IPS-18a (cell line): ENCODE data around the gene TDRD9.
"Not testable (repeated sequence)": the region's sequence is repeated elsewhere in the genome, so short reads cannot be mapped to it uniquely, and the experiment has no call there.

Experiments used
- H3K27ac ChIP-seq: one replicate; pipeline ENCODE4 v1.5.1; 2013; ENCODE audit warnings: low read length
- H3K27me3 ChIP-seq: one replicate; pipeline ENCODE4 v1.6.1; 2013; ENCODE audit warnings: mild to moderate bottlenecking, low read length; ENCODE audit not compliant: control insufficient read depth, insufficient read depth
- H3K36me3 ChIP-seq: one replicate; pipeline ENCODE4 v1.6.1; 2013; ENCODE audit warnings: low read depth, low read length; ENCODE audit not compliant: control insufficient read depth
- H3K4me1 ChIP-seq: one replicate; pipeline ENCODE4 v1.6.1; 2013; ENCODE audit warnings: low read depth, low read length; ENCODE audit not compliant: control insufficient read depth
- H3K4me3 ChIP-seq: one replicate; pipeline ENCODE4 v1.5.1; 2013; ENCODE audit warnings: low read length
- H3K9ac ChIP-seq: one replicate; pipeline ENCODE4 v1.6.1; 2013; ENCODE audit warnings: mild to moderate bottlenecking, low read length, moderate library complexity
- H3K9me3 ChIP-seq: one replicate; pipeline ENCODE4 v1.6.1; 2013; ENCODE audit warnings: low read depth, low read length; ENCODE audit not compliant: control insufficient read depth

TDRD9 gene

DNA sequence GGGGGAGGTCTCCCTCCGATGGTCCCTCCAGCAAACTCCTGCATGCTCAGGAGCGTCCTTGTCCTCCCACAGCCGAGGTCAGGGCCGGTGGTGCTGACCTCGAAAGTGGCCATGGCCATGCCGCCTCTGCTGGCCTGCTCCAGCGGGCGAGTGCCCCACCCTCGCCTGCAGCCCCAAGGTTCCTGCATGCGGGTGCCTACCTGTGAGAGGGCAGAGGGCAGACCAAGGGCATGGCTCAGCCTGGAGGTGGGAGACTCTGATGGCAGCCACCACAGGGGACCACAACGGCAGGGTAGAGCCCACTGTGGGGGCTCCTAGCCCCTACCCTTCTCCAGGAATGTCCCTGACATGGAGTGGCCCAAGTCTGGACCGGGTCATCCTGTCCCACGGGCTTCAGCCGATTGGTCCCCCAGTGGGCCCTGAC is 42.7 kb upstream of the TDRD9 start:
- Histone ChIP-seq H3K4me3 (no peak overlapping the region), H3K27ac (no peak overlapping the region), H3K4me1 (peaks cover 7% of the 10 kb centered on the region), H3K9me3 (no peaks in the 10 kb centered on the region), H3K9ac (no peak overlapping the region), H3K36me3 (no peaks in the 10 kb centered on the region), H3K27me3 (no peaks in the 10 kb centered on the region)

DNA sequence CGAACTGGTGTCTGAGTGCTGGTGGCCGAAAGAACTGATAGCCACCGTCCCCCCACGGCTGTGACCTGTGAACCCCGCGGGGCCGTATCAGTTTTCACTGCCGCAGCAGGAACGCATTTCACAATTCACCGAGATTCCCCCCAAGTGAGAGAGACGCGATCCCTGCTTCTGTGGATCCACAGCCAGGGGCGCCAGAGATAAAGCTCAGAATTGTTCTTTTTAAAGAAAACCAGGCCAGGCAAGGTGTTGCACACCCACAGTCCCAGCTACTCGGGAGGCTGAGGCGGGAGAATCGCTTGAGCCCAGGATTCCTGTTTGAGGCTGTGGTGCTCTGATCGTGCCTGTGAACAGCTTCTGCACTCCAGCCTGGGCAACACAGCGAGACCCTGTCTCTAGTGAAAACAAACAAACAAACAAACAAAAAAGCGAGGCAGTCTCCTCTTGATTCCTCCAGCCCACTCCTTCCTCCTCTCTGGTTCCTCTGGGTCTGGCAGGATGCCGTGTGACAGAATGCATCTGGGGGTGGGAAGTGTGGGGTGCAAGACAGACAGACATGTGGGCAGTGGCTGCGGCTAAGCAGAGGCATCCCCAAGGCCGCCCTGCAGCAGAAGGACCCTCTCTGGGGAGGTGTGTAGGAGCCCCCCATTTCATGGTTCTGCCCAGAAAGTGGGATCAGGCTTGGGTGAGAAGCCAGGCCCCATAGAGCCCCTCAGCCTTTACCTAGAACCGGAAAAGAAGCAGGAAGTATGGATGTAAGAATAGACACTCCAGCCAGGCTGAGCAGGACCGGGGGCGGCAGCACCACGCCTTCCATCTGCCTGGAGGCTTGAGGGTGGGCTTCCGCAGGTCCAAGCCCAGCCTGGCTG is 41.7 kb upstream of the TDRD9 start:
- Histone ChIP-seq H3K27ac (no peak overlapping the region), H3K9ac (no peak overlapping the region), H3K4me3 (no peak overlapping the region), H3K4me1 (peaks cover 3% of the 10 kb centered on the region), H3K27me3 (no peaks in the 10 kb centered on the region), H3K36me3 (no peaks in the 10 kb centered on the region), H3K9me3 (no peaks in the 10 kb centered on the region)

DNA sequence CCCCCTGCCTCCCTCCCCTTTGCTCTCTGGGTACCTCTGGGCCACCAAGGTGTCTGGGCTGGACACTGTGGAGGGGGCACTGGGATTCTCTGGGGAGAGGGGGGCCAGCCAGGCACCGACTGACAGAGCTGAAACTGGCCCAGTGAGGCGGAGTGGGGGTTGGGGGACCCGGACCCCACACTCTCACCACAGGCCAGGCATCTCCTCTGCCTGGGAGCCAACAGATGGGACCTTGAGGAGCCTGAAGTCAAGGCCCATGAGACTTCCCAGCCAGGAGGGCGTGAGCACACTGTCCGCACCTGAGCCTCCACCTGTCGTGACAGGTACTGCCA is 41.1 kb upstream of the TDRD9 start:
- Histone ChIP-seq H3K36me3 (no peaks in the 10 kb centered on the region), H3K9ac (no peak overlapping the region), H3K9me3 (no peaks in the 10 kb centered on the region), H3K27me3 (no peaks in the 10 kb centered on the region), H3K4me1 (peaks cover 3% of the 10 kb centered on the region), H3K27ac (no peak overlapping the region), H3K4me3 (no peak overlapping the region)

DNA sequence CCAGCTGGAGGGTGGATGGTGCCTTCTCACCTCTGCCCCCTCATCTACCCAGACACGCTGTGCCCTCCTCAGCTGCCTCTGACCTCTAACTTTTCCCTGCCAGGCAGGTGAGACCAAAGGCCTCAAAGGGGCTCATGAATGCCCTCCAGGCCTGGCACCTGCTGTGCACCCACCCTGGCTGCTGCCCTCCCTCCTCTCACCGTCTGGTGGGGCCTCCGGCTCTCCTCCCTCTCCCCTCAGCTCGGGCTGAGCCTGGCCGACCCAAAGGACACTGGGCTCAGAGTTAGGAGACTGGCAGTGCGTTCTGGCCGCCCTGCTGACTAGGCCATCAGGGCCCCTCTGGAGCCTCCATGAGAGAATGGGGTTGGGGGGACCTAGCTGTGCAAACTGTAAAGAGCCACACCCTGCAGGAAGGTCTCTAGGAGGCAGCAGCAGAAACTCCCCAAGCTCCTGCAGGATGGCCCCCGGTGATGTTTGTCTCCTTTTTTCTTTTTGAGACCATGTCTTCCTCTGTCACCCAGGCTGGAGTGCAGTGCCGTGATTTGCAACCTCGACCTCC is 40.6 kb upstream of the TDRD9 start:
- Histone ChIP-seq H3K36me3 (no peaks in the 10 kb centered on the region), H3K4me1 (peaks cover 3% of the 10 kb centered on the region), H3K9me3 (no peaks in the 10 kb centered on the region), H3K27me3 (no peaks in the 10 kb centered on the region), H3K4me3 (no peak overlapping the region), H3K9ac (no peak overlapping the region), H3K27ac (no peak overlapping the region)

DNA sequence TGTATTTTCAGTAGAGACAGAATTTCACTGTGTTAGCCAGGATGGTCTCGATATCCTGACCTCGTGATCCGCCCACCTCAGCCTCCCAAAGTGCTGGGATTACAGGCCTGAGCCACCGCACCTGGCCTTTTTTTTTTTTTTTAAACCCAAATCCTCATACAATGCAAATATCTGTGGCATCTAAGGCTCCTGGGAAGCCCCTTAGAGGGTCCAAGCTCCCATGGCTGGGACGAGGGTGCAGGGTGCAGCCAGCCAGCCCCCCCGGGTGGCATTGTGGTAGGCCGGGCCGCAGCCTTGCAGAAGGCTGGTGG is 39.3 kb upstream of the TDRD9 start:
- not testable (repeated sequence) for H3K4me3 ChIP-seq, H3K36me3 ChIP-seq, H3K27ac ChIP-seq, H3K9ac ChIP-seq, H3K9me3 ChIP-seq, H3K27me3 ChIP-seq, H3K4me1 ChIP-seq

DNA sequence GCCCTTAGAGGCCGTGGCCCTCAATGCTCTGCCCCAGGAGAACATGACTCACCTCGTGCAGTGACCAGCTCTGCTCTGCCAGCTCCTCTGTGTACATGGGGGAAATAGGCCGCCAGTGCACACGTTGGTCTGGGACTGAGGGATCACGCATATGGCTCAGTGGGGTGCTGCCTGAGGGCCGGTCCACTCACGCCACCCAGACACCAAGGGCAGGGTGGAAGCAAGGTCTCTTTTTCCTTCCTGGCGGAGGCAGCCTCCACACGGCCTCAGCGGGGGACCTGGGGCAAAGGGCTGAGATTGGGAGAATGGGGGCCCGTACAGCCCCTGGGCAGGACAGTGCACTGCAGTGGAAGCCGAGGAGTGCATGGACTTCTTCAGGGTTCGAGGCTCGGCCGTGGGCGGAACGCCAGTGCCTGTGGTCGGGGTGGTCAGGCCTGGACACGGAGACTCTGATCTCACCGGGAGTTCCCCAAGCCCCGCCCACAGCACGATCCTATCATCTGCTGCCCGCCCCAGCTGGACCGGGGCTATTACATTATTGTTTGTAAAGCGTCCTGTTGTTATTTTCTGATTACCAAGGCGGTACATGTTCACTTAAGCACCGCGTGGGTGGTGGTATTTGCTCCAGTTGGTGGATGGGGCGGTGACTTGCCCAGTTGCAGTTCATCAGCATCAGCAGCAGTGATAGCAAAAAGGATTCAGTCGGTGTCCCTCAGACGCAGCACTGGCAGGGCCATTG is 38.8 kb upstream of the TDRD9 start:
- H3K36me3 ChIP-seq, result no peaks in the 10 kb centered on the region
- no peaks in the 10 kb centered on the region for H3K9me3 ChIP-seq
- H3K27me3 ChIP-seq, result no peaks in the 10 kb centered on the region
- no peak overlapping the region for H3K27ac ChIP-seq
- no peak overlapping the region for H3K9ac ChIP-seq
- H3K4me3 ChIP-seq, result no peak overlapping the region
- peaks cover 3% of the 10 kb centered on the region for H3K4me1 ChIP-seq

DNA sequence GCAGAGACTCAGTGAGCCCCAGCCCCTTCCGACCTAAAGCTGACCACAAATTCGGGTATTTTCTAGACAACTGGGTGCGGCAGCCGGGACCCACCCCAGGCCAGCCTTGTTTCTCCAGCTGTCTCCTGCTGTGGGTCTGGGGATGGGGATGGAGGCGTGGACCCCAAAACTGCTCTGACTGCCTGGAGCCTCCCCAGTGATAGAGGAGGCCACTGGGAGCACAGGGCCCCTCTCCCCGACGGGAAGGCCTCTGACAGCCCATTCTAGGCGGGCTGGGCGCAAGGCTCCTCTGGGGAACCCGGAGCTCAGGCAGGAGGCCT is 38.2 kb upstream of the TDRD9 start:
- Histone ChIP-seq H3K27ac (no peak overlapping the region), H3K36me3 (no peaks in the 10 kb centered on the region), H3K9ac (no peak overlapping the region)

DNA sequence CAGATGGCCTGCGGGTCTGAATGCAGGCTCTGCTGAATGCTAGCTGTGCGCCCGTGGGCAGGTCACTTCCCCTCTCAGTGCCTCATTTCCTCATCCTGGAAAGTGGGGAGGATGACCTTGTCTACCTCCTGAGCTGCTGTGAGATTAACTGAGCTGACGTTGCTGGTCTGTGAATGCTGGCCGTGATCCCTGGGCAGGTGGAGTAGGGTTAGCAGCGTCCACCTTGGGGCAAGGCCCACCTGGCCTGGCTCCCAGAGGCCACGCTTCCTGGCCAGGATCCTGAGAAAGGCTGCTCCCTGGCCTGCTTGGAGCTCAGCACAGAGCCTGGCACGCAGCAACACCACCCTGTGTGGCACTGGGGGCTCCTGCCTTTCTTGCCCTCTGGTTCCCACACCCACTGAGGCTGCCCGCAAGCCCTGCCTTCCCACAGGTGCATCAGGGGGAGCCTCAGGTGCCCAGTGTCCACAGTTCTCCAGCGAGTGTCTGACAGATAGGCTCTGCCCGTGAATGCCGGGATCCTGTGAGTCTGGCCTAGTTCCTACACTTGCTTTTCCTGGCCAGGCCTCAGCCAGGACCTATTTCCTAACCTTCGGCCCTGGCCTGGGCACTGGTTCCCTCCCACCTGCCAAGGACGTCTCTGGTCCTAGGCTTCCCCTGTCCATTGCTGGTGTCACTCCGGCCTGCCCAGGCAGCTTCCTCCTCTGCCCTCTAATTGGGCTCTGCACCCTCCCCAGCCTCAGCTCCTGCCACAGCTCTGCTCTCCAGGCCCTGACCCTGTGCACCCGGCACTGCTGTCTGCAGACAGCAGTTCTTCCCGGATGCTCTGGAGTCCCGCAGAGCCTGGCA is 37.2 kb upstream of the TDRD9 start:
- H3K36me3 ChIP-seq, result no peaks in the 10 kb centered on the region
- no peaks in the 10 kb centered on the region for H3K9me3 ChIP-seq
- H3K9ac ChIP-seq, result no peak overlapping the region
- peaks cover under 1% of the 10 kb centered on the region for H3K4me1 ChIP-seq
- no peaks in the 10 kb centered on the region for H3K27me3 ChIP-seq
- no peak overlapping the region for H3K4me3 ChIP-seq
- no peak overlapping the region for H3K27ac ChIP-seq

More for the DNA sequence above, 38.2 kb upstream of the TDRD9 start:
- H3K4me1 ChIP-seq, result peaks cover 3% of the 10 kb centered on the region
- no peaks in the 10 kb centered on the region for H3K9me3 ChIP-seq
- no peaks in the 10 kb centered on the region for H3K27me3 ChIP-seq
- H3K4me3 ChIP-seq, result no peak overlapping the region

DNA sequence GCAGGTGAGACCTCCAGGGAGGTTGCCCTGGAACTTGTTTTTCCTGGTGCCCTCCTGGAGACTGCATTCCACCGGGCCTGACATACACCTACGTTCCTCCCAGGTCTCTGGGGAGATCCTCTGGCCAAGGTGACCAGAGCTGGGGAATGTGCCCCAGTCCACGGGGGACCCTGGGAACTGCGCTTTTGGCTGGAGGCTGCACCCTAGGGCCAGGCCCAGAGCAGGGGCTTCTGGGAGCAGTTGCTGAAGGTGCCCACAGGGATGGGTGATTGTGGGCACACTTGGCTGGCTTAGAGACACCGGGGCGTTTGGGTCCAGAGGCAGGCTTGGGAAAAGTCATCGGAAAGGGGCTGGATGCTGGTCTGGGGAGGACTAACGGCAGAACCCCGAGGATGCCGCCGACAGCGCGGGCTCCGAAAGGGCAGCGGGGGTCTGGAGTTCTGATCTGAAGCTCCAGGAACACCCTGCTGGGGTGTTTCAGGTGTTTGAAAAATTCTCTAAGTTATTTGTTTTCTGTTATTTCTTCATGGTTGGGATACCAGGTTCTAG is 36.5 kb upstream of the TDRD9 start:
- Histone ChIP-seq H3K36me3 (no peaks in the 10 kb centered on the region), H3K27ac (no peak overlapping the region), H3K4me3 (no peak overlapping the region), H3K27me3 (no peaks in the 10 kb centered on the region), H3K4me1 (no peaks in the 10 kb centered on the region), H3K9ac (no peak overlapping the region), H3K9me3 (no peaks in the 10 kb centered on the region)

DNA sequence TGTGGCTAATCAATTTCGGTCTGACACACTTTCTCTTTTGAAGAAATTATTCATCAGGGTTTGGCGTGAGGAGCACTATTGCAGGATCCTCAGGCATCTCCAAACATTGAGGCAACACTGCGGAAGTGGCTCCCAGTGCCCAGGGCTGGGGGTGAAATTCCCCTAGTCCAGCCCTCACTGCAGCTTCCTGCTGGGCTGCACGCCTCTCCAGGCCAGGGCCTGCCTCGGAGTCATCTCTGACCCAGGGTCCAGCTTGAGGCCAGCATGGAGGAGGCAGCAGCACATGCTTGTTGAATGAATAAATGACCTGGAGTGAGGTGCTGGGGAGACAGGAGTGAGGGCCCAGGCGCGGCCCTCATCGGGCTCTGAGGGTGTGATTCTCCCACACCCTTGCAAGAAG is 36.0 kb upstream of the TDRD9 start:
- no peak overlapping the region for H3K27ac ChIP-seq
- H3K9ac ChIP-seq, result no peak overlapping the region
- no peaks in the 10 kb centered on the region for H3K36me3 ChIP-seq
- H3K4me1 ChIP-seq, result no peaks in the 10 kb centered on the region
- no peaks in the 10 kb centered on the region for H3K27me3 ChIP-seq
- H3K9me3 ChIP-seq, result no peaks in the 10 kb centered on the region
- H3K4me3 ChIP-seq, result no peak overlapping the region

DNA sequence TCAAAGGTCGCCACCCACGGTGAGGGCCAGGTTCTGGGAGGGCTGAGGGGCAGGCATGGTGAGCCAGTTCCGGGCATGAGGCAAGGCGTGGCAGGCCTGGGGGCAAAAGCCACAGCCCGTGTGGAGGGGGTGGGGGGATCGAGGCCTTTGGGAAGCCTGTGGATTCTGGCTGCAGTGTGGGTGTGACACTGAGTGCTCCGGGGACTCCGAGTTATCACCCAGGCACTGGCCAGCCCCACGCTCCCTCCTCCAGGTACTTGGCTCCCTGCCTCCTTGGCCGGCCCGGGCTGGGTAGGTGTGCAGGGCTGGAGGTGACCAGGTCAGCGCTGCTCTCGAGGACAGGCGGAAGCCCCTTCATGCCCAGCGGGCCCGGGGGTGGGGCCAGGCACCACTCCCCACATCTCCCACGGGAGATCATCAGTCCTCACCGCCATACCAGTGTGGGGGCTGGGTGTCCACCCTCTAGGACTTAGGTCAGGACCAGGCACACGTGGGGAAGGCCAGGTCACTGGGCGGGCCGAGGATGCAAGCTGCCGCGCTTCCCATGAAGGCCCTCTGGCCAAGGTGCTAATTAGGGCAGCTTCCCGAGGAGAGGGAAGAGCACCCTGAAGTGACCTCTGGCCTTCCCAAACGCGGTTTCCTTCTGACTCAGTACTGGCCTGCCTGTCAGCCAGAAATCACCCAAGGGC is 34.1 kb upstream of the TDRD9 start:
- no peaks in the 10 kb centered on the region for H3K4me1 ChIP-seq
- no peak overlapping the region for H3K4me3 ChIP-seq
- H3K36me3 ChIP-seq, result no peaks in the 10 kb centered on the region
- H3K27me3 ChIP-seq, result no peaks in the 10 kb centered on the region
- no peak overlapping the region for H3K27ac ChIP-seq
- no peak overlapping the region for H3K9ac ChIP-seq
- no peaks in the 10 kb centered on the region for H3K9me3 ChIP-seq
